H1 (cell line): ENCODE results near the gene BBS2. TPM values are rescaled to one million over a fixed set of nuclear protein-coding genes. Genes with fewer than 3 reads are reported as not detected.

Experiments
- CTCF ChIA-PET: fragments of 300-600 bp; sonication (Branson Sonifier 250); formaldehyde crosslinking; loops from one replicate; lab custom pipeline; 2021; ENCODE audit not compliant: partially characterized antibody; lab: Charles Lee
- POLR2A ChIA-PET: fragments of 300-600 bp; sonication (Branson Sonifier 250); formaldehyde crosslinking; loops from one replicate; lab custom pipeline; 2021; ENCODE audit warnings: inconsistent platforms; ENCODE audit not compliant: partially characterized antibody; lab: Charles Lee
- DNase-seq, 2 experiments: peaks; one replicate each; pipeline versions ENCODE4 v3.0.0 to v3.0.0-alpha.2; 2010 to 2022; ENCODE audit warnings: low spot score in 2 of 2, low read depth in 1 of 2, mixed read lengths in 1 of 2
- FAIRE-seq: peaks from 2 replicates; lab custom pipeline; 2011; peaks lifted over from hg19 to GRCh38; lab: Jason Lieb, UNC
- H2AFZ ChIP-seq: 2 replicates; pipeline ENCODE4 v1.8.1; 2012; ENCODE audit warnings: low read length, inconsistent platforms
- H2AK5ac ChIP-seq: 2 replicates; pipeline ENCODE4 v1.6.1; 2013; ENCODE audit warnings: low read depth, low read length
- H2BK120ac ChIP-seq: replicated peaks from 2 replicates; pipeline ENCODE3; 2013; ENCODE audit warnings: low read depth, low read length, inconsistent platforms
- H2BK12ac ChIP-seq: 2 replicates; pipeline ENCODE4 v1.6.1; 2013; ENCODE audit warnings: low read depth, low read length
- H2BK15ac ChIP-seq: 2 replicates; pipeline ENCODE4 v1.6.1; 2013; ENCODE audit warnings: low read length
- H2BK20ac ChIP-seq: 2 replicates; pipeline ENCODE4 v1.6.1; 2013; ENCODE audit warnings: low read length
- H2BK5ac ChIP-seq: 2 replicates; pipeline ENCODE4 v1.6.1; 2013; ENCODE audit warnings: low read depth, low read length
- H3K14ac ChIP-seq: 2 replicates; pipeline ENCODE4 v1.6.1; 2013; ENCODE audit warnings: inconsistent platforms; ENCODE audit not compliant: insufficient read length
- H3K18ac ChIP-seq: 2 replicates; pipeline ENCODE4 v1.6.1; 2013; ENCODE audit warnings: low read length; ENCODE audit errors: extremely low read depth
- H3K23ac ChIP-seq: 2 replicates; pipeline ENCODE4 v1.6.1; 2013; ENCODE audit warnings: inconsistent platforms; ENCODE audit not compliant: insufficient read length
- H3K23me2 ChIP-seq: 2 replicates; pipeline ENCODE4 v1.6.1; 2013; ENCODE audit warnings: low read depth, low read length
- H3K27ac ChIP-seq: 2 replicates; pipeline ENCODE4 v1.6.1; 2011; ENCODE audit warnings: low read depth, low read length, inconsistent platforms
- H3K27me3 ChIP-seq, 4 experiments: replicated peaks in 1 of 4; 1 replicate in 1 of 4; 2 replicates in 3 of 4; pipeline versions ENCODE4 v1.6.1 to v1.8.1; 2011 to 2013; ENCODE audit warnings: low read length in 3 of 4, mild to moderate bottlenecking in 3 of 4, inconsistent platforms in 2 of 4, mixed read lengths in 2 of 4, moderate library complexity in 1 of 4; ENCODE audit not compliant: control insufficient read depth in 3 of 4, insufficient read depth in 3 of 4; ENCODE audit errors: extremely low read depth in 1 of 4
- H3K36me3 ChIP-seq, 4 experiments: 2 replicates each; pipeline versions ENCODE4 v1.6.1 to v1.8.1; 2011 to 2013; ENCODE audit warnings: mild to moderate bottlenecking in 4 of 4, low read length in 3 of 4, moderate library complexity in 2 of 4, control low read depth in 1 of 4, inconsistent platforms in 1 of 4; ENCODE audit not compliant: insufficient read depth in 4 of 4, control insufficient read depth in 2 of 4
- H3K4ac ChIP-seq: replicated peaks from 2 replicates; pipeline ENCODE3; 2013; ENCODE audit warnings: low read length, low read depth, mixed read lengths, inconsistent platforms; ENCODE audit not compliant: insufficient read length
- H3K4me1 ChIP-seq, 4 experiments: replicated peaks in 1 of 4; 1 replicate in 1 of 4; 2 replicates in 3 of 4; pipeline versions ENCODE4 v1.6.1 to v1.8.1; 2011 to 2013; ENCODE audit warnings: low read length in 3 of 4, inconsistent platforms in 2 of 4, mixed read lengths in 1 of 4; ENCODE audit not compliant: insufficient read depth in 4 of 4, control insufficient read depth in 3 of 4
- H3K4me2 ChIP-seq, 2 experiments: 2 replicates each; pipeline versions ENCODE4 v1.6.1 to v1.8.1; 2011 to 2013; ENCODE audit warnings: low read depth in 2 of 2, low read length in 2 of 2, control low read depth in 1 of 2, inconsistent platforms in 1 of 2, mild to moderate bottlenecking in 1 of 2; ENCODE audit not compliant: insufficient read depth in 1 of 2
- H3K4me3 ChIP-seq, 4 experiments: fragments of 200-600, 300-600 bp in 1 of 4; sonication (generic), shearing (Covaris generic), sonication (Bioruptor Twin) in 1 of 4; 2 replicates each; pipeline versions ENCODE4 v1.5.1 to v1.8.1; 2011 to 2016; ENCODE audit warnings: low read length in 4 of 4, low read depth in 3 of 4, control low read depth in 2 of 4, inconsistent platforms in 2 of 4, mild to moderate bottlenecking in 2 of 4, mixed read lengths in 1 of 4, moderate library complexity in 1 of 4; ENCODE audit not compliant: insufficient read depth in 2 of 4; ENCODE audit errors: extremely low read depth in 1 of 4
- H3K56ac ChIP-seq: replicated peaks from 2 replicates; pipeline ENCODE3; 2013; ENCODE audit warnings: low read depth, mild to moderate bottlenecking, mixed read lengths, low read length, inconsistent platforms; ENCODE audit not compliant: insufficient read length
- H3K79me1 ChIP-seq: 2 replicates; pipeline ENCODE4 v1.6.1; 2013; ENCODE audit warnings: low read depth, low read length, control low read depth
- H3K79me2 ChIP-seq, 2 experiments: 2 replicates each; pipeline versions ENCODE4 v1.6.1 to v1.8.1; 2012 to 2013; ENCODE audit warnings: low read length in 2 of 2, mild to moderate bottlenecking in 2 of 2, inconsistent platforms in 1 of 2; ENCODE audit not compliant: insufficient read depth in 2 of 2, control insufficient read depth in 1 of 2
- H3K9ac ChIP-seq, 4 experiments: replicated peaks in 1 of 4; 1 replicate in 1 of 4; 2 replicates in 3 of 4; pipeline versions ENCODE4 v1.6.1 to v1.8.1; 2011 to 2013; ENCODE audit warnings: low read depth in 3 of 4, low read length in 3 of 4, control low read depth in 2 of 4, mild to moderate bottlenecking in 2 of 4, moderate library complexity in 2 of 4, inconsistent platforms in 1 of 4; ENCODE audit errors: extremely low read depth in 1 of 4
- H3K9me3 ChIP-seq, 2 experiments: 2 replicates each; pipeline versions ENCODE4 v1.6.1 to v1.8.1; 2012 to 2013; ENCODE audit warnings: mild to moderate bottlenecking in 2 of 2, moderate library complexity in 2 of 2, control low read depth in 1 of 2, inconsistent platforms in 1 of 2, low read depth in 1 of 2, low read length in 1 of 2, mixed read lengths in 1 of 2; ENCODE audit not compliant: insufficient read depth in 2 of 2
- H4K20me1 ChIP-seq, 2 experiments: replicated peaks in 1 of 2; 2 replicates each; pipeline versions ENCODE3 to v1.8.1; 2011 to 2013; ENCODE audit warnings: inconsistent platforms in 2 of 2, low read length in 2 of 2, mild to moderate bottlenecking in 1 of 2; ENCODE audit not compliant: insufficient read depth in 2 of 2, control insufficient read depth in 1 of 2
- H4K5ac ChIP-seq: 2 replicates; pipeline ENCODE4 v1.6.1; 2013; ENCODE audit warnings: low read length, low read depth, mixed read lengths, inconsistent platforms; ENCODE audit not compliant: insufficient read length
- H4K8ac ChIP-seq: 2 replicates; pipeline ENCODE4 v1.8.0; 2013; ENCODE audit warnings: mild to moderate bottlenecking, moderate library complexity, low read length, inconsistent platforms; ENCODE audit not compliant: insufficient read depth; ENCODE audit errors: extremely low read depth
- H4K91ac ChIP-seq: replicated peaks from 2 replicates; pipeline ENCODE3; 2013; ENCODE audit warnings: low read length, mixed read lengths, inconsistent platforms; ENCODE audit not compliant: insufficient read length
- CTCF ChIP-seq, 3 experiments: IDR thresholded peaks; 1 replicate in 2 of 3; 2 replicates in 1 of 3; pipeline versions ENCODE4 v1.5.1 to v1.6.1; 2011; ENCODE audit warnings: low read length in 3 of 3, mild to moderate bottlenecking in 3 of 3, inconsistent platforms in 2 of 3, low read depth in 1 of 3, moderate library complexity in 1 of 3; ENCODE audit not compliant: insufficient read depth in 1 of 3; ENCODE audit errors: control extremely low read depth in 1 of 3
- RBBP5 ChIP-seq: IDR thresholded peaks from 2 replicates; pipeline ENCODE4 v1.7.1; 2012; ENCODE audit warnings: low read depth, mild to moderate bottlenecking, inconsistent platforms, low read length, moderate library complexity, borderline replicate concordance
- WGBS, 2 experiments: shearing (Covaris generic) in 1 of 2; methylation state at CpG; one replicate each; pipeline versions ENCODE4 v1.1.6 to v1.1.7; 2013 to 2015; ENCODE audit warnings: low lambda C conversion rate in 2 of 2, mixed read lengths in 2 of 2, inconsistent platforms in 1 of 2, low coverage in 1 of 2, missing lambda C conversion rate in 1 of 2; ENCODE audit not compliant: insufficient replicate concordance in 2 of 2, insufficient coverage in 1 of 2, insufficient read length in 1 of 2; ENCODE audit errors: extremely low coverage in 1 of 2, missing lambda C conversion rate in 1 of 2; 5-methylcytosine and 5-hydroxymethylcytosine counted together
- polyA plus RNA-seq, 7 experiments: library from polyadenylated mRNA; depleted of rRNA in 3 of 7; stranded (reverse) in 5 of 7; unstranded in 2 of 7; fragments of >200 nt in 5 of 7; fragments of 200-250 nt in 2 of 7; gene quantifications; 1 replicate in 5 of 7; 2 replicates in 1 of 7; 4 replicates in 1 of 7; pipeline versions ENCODE4 v1.2.1 to v1.2.3, GENCODE V29; 2011 to 2013; ENCODE audit warnings: missing spikeins in 2 of 7, mixed read lengths in 2 of 7
- total RNA-seq: library from RNA; stranded (reverse); fragmentation: NEBNext Ultra II Directional; extraction: Animal tissue kit (Norgen Biotek cat#: 25700); gene quantifications from 2 replicates; pipeline ENCODE4 v1.2.1, GENCODE V29; 2021

BBS2 gene
- total and polyA plus RNA-seq, 2 of the 8 experiments (the other 6 are each of a cell fraction or from before 2014, with no cell fraction given) = 12.3 to 15.1 TPM

- H2BK20ac ChIP-seq = no peak overlapping the region
- H2AFZ ChIP-seq = no peak overlapping the region
- no peak overlapping the region for H3K4me3 ChIP-seq
- no peaks in the 10 kb centered on the region for H4K20me1 ChIP-seq
- DNase-seq = no peak
- no peak overlapping the region for H2AK5ac ChIP-seq
- no peak overlapping the region for H2BK15ac ChIP-seq
- ChIA-PET POLR2A (no interaction called here), CTCF (interaction anchor here (1.1 to 1.9 kb wide), 5 partner anchors 13 to 69 kb away, joined by 3 to 6 read pairs (median 5); no protein-coding TSS in a partner anchor)
- peaks cover 0 to 4% (median under 1%) of the 10 kb centered on the region in 4 experiments; a peak in 3 of 7 replicates for H3K27me3 ChIP-seq
- peak in 2 of 3 experiments; percentile 16 to 21; a peak in 2 of 4 replicates for TF ChIP-seq CTCF (IDR thresholded peaks at IDR 0.05; ENCODE audit: control extremely low read depth in 1 of 3, insufficient read depth in 1 of 3, low read depth in 1 of 3, low read length in 3 of 3)
- TF ChIP-seq RBBP5 = no peak
- H4K5ac ChIP-seq = no peak overlapping the region
- H2BK120ac ChIP-seq = no peak overlapping the region
- no peak for FAIRE-seq
- no peaks in the 10 kb centered on the region for H3K79me2 ChIP-seq
- H3K56ac ChIP-seq = no peak overlapping the region
- H3K4me1 ChIP-seq = no peaks in the 10 kb centered on the region
- no peak overlapping the region for H4K8ac ChIP-seq
- H3K27ac ChIP-seq = no peak overlapping the region
- no peak overlapping the region for H2BK12ac ChIP-seq
- no peak overlapping the region for H3K4me2 ChIP-seq
- no peak overlapping the region for H3K14ac ChIP-seq
- H3K9ac ChIP-seq = no peak overlapping the region
- 0 out of 2 replicates have a peak overlapping the region, but pooled peaks have one; percentile 2 for H2BK5ac ChIP-seq
- no peaks in the 10 kb centered on the region for H3K9me3 ChIP-seq
- WGBS, 2 experiments = 87% methylated on average over 8 of the region's 8 CpGs; no CpG with 5 or more reads in 1 of the 2 experiments
- no peak overlapping the region for H3K23ac ChIP-seq
- no peaks in the 10 kb centered on the region for H3K79me1 ChIP-seq
- no peak overlapping the region for H3K18ac ChIP-seq
- no peak overlapping the region for H3K4ac ChIP-seq
- no peak overlapping the region for H4K91ac ChIP-seq
- no peaks in the 10 kb centered on the region for H3K23me2 ChIP-seq
- H3K36me3 ChIP-seq = no peaks in the 10 kb centered on the region
These were observed 15.1 kb upstream of the BBS2 start for GRCh38 chr16:56534847-56535383.
